GM18498 (cell line): ENCODE measurements around the gene ABCA13.

Experiments used
- ATAC-seq: cut with Tn5 transposase; IDR thresholded peaks from one replicate; pipeline ENCODE4 v1.9.1; 2021; ENCODE audit warnings: mild to moderate bottlenecking, moderate library complexity; ENCODE audit not compliant: unreplicated experiment

Gene ABCA13

GRCh38 chr7:48426331-48426965, 255.2 kb downstream of the ABCA13 start:
- ATAC-seq = no peak

- ATAC-seq = no peak
These were observed 255.8 kb downstream of the ABCA13 start for GRCh38 chr7:48426966-48427555.

- no peak for ATAC-seq
These were observed 256.4 kb downstream of the ABCA13 start for GRCh38 chr7:48427671-48428070.

DNA sequence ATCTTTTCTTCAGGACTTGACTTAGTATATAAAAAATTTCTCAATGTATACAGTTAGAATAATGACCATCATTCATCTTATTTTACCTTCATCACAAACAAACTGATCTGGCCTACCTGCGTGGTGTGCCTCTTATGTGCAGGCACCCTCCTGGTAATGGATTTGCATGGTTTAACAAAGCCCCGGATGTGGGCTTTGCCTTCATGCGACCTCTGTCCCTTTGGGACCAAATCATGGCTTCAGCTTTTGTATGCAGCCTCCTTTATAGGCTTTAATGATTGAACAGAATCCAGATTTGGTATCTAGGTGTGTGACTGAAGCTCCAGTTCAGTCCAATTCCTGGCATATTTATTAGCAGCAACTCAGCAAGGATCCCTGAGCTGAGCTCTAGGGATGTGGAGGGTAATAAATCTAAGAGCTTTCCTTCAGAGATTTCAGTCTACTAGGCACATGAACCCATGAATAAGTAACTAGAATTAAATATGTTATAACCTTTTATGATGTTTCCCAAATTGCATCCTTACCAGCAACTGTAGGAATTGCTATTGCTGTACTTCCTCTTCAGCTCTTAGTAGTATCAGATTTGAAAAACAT, 256.9 kb downstream of the ABCA13 start:
- no peak for ATAC-seq

DNA sequence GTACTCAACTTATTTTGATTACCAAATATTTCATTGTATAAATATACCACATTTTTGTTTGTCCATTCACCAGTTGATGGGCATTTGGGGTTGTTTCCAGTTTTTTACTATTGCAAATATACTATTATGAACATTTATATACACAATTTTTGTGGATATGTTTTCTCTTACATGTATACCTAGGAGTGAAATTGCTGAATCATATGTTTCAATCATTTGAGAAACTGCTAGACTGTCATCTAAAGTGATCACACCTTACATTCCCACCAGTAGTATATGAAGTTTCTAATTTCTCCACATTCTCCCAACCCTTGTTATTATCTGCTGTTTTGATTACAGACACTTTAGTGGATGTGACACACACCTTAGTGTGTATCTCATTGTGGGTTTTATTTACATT, 257.9 kb downstream of the ABCA13 start:
- no peak for ATAC-seq

GRCh38 chr7:48438206-48438605, 266.9 kb downstream of the ABCA13 start:
- ATAC-seq = no peak

GRCh38 chr7:48441848-48442492, 270.7 kb downstream of the ABCA13 start:
- no peak for ATAC-seq

DNA sequence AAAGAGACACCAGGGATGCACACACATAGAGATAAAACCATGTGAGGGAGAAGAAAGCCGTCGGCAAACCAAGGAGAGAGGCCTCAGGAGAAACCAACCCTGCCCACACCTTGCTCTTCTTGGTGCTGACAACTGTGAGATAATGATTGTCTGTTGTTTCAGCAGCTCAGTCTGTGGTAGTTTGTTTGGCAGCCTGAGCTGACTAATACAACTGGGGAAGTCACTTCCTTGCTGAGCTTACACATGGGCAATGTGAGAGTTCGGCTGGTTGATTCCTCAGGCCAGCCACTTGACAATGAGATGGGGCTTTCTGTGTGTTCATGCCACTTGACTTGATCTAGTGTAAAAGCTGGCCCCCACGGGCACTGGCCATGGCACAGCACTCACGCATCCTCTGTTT, 271.8 kb downstream of the ABCA13 start:
- no peak for ATAC-seq

DNA sequence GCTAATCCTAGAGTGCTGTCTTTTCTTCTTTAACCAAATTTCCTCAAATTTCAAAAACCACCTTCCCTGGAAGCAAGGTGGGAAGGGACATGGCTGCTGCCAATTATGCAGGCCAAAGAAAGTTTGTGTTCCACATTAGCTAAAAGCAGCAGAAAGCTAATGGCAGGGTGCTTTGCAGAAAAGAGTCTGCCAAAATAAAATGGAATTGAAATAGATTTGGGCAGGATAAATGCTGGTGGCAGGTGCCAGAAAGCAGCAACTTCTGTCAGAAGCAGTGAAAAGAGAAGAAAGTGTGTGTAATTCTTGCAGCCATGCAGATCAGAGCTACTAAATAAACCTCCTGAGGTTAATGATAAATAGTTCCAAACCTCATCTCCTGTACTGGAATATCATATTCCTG, 275.5 kb downstream of the ABCA13 start:
- ATAC-seq = no peak

DNA sequence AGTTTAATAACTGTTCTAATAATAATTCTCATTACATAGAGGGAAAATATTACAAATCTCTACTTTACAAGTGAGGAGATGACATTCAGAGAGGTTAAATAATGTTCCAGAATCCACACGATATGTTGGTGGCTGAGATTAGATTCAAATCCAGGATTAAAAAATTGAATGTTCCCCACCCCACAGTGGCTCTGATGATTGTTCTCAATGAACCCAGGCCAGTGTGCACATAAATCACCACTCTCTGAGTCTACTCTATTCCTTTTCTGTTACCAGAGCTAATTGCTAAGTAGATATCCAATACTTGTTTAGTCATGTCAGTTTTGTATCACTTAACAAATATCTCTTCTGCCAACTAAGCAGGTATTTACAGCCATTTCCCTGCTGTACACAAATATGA, 281.0 kb downstream of the ABCA13 start:
- no peak for ATAC-seq

DNA sequence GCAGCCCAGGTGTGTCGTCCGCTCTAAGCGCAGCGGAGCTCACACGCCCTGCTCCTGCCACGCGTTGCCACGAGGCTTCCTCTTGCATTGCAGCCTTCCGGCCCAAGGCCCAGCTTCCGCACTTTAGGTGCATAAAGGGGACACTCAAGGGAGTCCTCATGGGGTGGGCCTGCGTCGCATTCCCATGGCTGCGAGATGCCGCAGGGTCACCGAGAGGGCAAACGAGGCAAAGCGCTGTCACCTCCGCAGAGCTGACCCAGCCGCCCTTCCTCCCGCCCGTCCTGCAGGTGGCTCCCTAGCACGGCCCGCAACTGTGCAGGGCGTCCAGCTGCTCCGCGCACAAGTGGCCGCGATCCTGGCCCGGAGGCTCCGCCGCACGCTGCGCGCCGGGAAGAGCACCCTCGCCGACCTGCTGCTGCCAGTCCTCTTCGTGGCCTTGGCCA, 283.5 kb downstream of the ABCA13 start:
- no peak for ATAC-seq

- ATAC-seq = no peak
These were observed 284.1 kb downstream of the ABCA13 start for GRCh38 chr7:48455363-48455762.

DNA sequence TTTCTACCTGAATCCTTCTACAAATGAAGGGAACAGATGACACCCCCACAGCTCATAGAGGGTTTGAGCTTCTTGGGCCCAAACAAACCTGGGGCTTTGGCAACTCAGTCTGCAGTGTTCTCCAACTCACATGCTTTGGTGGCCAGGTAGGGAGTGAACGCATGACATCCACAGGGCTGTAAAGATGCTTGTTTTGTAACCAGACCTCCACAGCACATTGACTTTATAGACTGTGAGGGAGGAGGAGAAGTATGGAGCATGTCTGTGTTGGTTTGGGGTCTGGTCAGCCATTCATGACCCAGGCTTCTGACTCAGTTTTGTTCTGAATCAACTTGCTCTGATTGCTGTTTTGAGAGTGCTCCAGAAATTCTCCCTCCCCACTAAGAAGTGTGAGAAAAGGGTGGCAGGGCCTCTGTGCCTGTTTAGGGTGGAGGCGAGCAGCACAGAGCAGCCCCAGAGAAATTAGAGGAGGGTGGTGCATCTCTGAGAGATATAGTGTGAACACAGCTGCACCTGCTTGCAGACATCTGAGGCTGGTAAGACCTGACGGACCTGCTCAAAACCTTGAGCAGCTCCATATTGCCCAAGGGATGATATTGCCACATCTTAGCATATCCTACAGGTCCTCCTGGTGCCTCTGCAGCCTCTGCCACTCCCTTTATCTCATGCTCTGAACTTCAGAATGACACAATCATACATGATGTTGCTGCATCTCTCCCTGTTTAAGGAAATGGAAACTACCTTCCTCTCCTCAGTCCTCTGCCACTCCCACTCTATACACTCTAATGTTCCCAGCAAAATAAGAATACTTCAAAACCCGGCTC, 287.7 kb downstream of the ABCA13 start:
- no peak for ATAC-seq

DNA sequence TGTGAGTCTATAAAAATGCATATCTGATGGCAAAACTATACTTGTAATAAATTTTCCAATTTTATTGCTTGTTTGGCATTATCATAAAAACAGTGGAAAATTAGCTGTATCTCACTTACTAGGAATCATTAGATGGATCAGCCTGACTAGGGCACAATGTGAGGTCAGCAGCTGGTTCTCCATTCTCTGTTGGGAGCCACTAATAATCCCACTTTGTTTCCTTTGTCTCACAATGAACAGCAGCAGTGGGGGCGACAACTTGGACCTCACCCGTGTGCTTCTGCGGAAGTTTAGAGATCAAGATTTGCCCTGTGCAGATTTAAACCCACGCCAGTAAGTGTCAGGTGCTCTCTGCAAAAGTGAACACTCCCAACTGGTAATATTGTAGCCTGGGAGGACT, 295.5 kb downstream of the ABCA13 start:
- no peak for ATAC-seq

DNA sequence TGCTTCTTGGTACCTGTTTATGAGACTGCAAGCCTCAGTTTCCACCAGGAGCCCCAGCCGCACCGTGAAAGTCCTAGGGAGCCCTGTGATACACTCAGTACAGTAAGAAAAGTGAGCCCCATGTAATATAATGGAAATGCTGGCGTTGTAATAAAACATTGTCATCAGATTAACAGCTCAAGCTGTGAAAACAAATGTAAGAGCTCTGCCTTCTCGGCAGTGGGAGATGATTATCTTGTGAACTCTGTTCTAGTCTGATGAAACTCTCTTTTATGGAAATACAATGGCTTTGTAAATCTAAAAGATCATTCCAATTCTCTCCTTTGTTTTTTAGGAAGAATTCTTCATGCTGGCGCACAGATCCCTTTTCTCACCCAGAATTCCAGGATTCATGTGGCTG, 299.9 kb downstream of the ABCA13 start:
- no peak for ATAC-seq

DNA sequence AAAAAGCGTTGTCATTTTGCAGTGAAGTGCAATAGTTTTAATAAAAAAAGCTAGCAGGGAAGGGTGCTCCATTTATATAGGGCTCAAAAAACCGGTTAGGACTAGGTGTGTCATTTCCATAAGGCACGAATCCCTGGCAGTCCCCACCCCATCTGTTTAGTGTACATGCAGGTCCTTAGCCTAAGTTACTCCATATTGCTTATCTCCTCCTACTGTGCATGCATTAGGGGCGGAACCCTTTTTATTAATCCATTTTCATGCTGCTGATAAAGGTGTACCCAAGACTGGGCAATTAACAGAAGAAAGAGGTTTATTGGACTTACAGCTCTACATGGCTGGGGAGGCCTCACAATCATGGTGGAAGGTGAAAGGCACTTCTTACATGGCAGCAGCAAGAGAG, 301.4 kb downstream of the ABCA13 start:
- ATAC-seq = no peak

- ATAC-seq = no peak
These were observed 302.1 kb downstream of the ABCA13 start for GRCh38 chr7:48473205-48473865.

- no peak for ATAC-seq
These were observed 310.0 kb downstream of the ABCA13 start for GRCh38 chr7:48481235-48481634.

GRCh38 chr7:48497521-48497920, 326.3 kb downstream of the ABCA13 start:
- ATAC-seq = no peak

- ATAC-seq = no peak
These were observed 330.8 kb downstream of the ABCA13 start for GRCh38 chr7:48502021-48502420.

DNA sequence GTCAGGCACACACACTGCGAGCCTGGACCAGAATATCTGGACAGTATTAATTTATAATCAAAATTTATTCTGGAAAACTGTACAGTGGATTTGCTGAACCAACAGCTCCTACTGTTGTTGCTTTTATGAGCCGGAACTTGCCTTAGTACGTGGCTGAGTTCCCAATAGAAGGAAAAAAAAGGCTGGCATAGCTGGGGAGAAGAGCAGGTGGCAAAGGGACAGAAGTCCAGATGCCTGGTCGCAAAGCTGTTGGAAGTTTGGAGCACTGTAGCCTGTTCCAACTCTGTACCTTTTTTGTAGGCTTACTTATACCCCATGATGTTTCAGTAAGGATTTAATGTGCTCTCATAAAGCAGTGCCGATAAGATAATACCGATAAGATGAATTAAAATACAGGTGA, 333.8 kb downstream of the ABCA13 start:
- ATAC-seq = no peak
